CD8-positive, alpha-beta memory T cell (primary cell): ENCODE data around the gene CHRD. TPM values are rescaled to one million over a fixed set of nuclear protein-coding genes. Genes with fewer than 3 reads are reported as not detected.

ENCODE experiments used
- CTCF ChIA-PET: fragments of 350-600 bp; sonication (Branson Sonifier 250); formaldehyde crosslinking; loops from one replicate; lab custom pipeline; 2021; ENCODE audit warnings: antibody characterized with exemption; lab: Charles Lee
- POLR2A ChIA-PET: fragments of 350-600 bp; sonication (Branson Sonifier 250); formaldehyde crosslinking; loops from one replicate; lab custom pipeline; 2021; ENCODE audit warnings: antibody characterized with exemption; lab: Charles Lee
- DNase-seq, 5 donors: peaks; one replicate each; pipeline versions ENCODE4 v3.0.0 to v3.0.0-alpha.2; 2020 to 2022; ENCODE audit warnings: mixed read lengths in 1 of 5
- H3K27ac ChIP-seq: one replicate; pipeline ENCODE4 v1.7.0; 2013; ENCODE audit warnings: low read depth, mild to moderate bottlenecking, low read length, moderate library complexity
- H3K27me3 ChIP-seq: 2 replicates; pipeline ENCODE4 v1.7.0; 2013; ENCODE audit warnings: low read length, mild to moderate bottlenecking; ENCODE audit not compliant: insufficient read depth, poor library complexity, severe bottlenecking
- H3K36me3 ChIP-seq: 2 replicates; pipeline ENCODE4 v1.7.0; 2013; ENCODE audit warnings: mild to moderate bottlenecking, low read length, moderate library complexity; ENCODE audit not compliant: insufficient read depth
- H3K4me1 ChIP-seq: 2 replicates; pipeline ENCODE4 v1.7.0; 2013; ENCODE audit warnings: mild to moderate bottlenecking, low read length, moderate library complexity; ENCODE audit not compliant: insufficient read depth
- H3K4me3 ChIP-seq: 2 replicates; pipeline ENCODE4 v1.7.0; 2013; ENCODE audit warnings: mild to moderate bottlenecking, low read length
- H3K9me3 ChIP-seq: 2 replicates; pipeline ENCODE4 v1.7.0; 2013; ENCODE audit warnings: mild to moderate bottlenecking, low read length
- H3K27ac Mint-ChIP-seq, 8 donors: one replicate each; pipeline ENCODE4 v1.8.0; 2020 to 2021; ENCODE audit warnings: mixed read lengths in 8 of 8, mild to moderate bottlenecking in 6 of 8, inconsistent platforms in 3 of 8, moderate library complexity in 3 of 8
- H3K27me3 Mint-ChIP-seq, 2 donors: one replicate each; pipeline ENCODE4 v1.8.0; 2020 to 2021; ENCODE audit warnings: mixed read lengths in 2 of 2, mild to moderate bottlenecking in 1 of 2, moderate library complexity in 1 of 2
- H3K36me3 Mint-ChIP-seq, 3 donors: one replicate each; pipeline ENCODE4 v1.8.0; 2020 to 2021; ENCODE audit warnings: mixed read lengths in 3 of 3, inconsistent platforms in 1 of 3, mild to moderate bottlenecking in 1 of 3
- H3K4me1 Mint-ChIP-seq, 3 donors: one replicate each; pipeline ENCODE4 v1.8.0; 2020 to 2021; ENCODE audit warnings: mixed read lengths in 3 of 3, inconsistent platforms in 1 of 3, mild to moderate bottlenecking in 1 of 3
- H3K4me3 Mint-ChIP-seq, 7 donors: one replicate each; pipeline ENCODE4 v1.8.0; 2020 to 2021; ENCODE audit warnings: mixed read lengths in 7 of 7, mild to moderate bottlenecking in 6 of 7, moderate library complexity in 4 of 7, inconsistent platforms in 2 of 7
- H3K9me3 Mint-ChIP-seq, 5 donors: one replicate each; pipeline ENCODE4 v1.8.0; 2020 to 2022; ENCODE audit warnings: mixed read lengths in 5 of 5, mild to moderate bottlenecking in 3 of 5, moderate library complexity in 2 of 5, inconsistent platforms in 1 of 5
- polyA plus RNA-seq: library from polyadenylated mRNA; unstranded; fragments of 300-500 nt; fragmentation: Illumina TruSeq; gene quantifications from one replicate; pipeline ENCODE4 v1.2.3, GENCODE V29; 2021
- total RNA-seq, 2 experiments: library from RNA; stranded (reverse); gene quantifications; one replicate each; pipeline ENCODE4 v1.2.3, GENCODE V29; 2021

The CHRD gene
- total and polyA plus RNA-seq, 3 experiments from 2014 or later, result 0.04 TPM; not detected in 2

DNA sequence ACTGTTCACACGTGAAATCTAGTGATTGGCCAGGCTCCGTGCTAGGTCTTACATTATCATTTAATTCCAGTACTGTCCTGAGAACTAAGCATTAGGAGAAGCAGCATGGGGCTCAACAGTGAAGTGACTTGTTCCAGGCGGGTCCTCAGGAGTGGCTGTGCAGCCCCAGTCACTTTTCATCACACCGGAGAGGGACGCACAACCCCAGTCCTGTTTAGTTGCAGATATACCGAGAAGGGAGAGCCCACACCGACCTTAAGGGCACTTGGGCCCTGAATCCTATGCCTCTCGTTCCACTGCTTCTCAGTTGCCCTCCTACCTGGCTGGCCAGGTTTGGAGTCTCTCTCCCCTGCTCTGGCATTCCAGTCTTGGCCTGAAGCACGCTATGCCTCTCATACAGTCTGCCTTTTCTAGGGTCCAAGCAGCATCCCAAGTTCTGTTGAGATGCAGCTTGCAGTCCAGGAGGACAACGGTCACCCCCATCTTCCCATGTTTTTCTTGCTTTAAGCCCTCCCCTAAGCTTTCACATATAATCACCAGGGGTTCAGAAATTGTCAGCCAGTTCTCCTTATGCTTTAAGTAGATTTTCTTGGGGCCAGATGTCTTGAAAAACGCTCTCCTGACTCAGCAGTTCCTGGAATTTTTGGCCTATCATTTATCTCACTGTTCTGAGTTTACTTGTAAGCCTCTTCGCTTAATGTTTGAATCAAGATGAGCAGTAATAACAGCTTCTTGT lies 32.4 kb upstream of the CHRD start:
- no peak overlapping the region for H3K4me3 ChIP-seq
- ChIA-PET CTCF (no interaction called here), POLR2A (interaction anchor here (0.6 kb wide), 1 partner anchor 94 kb away, joined by 7 read pairs; no protein-coding TSS in a partner anchor)
- no peaks in the 10 kb centered on the region for H3K4me1 ChIP-seq
- Mint-ChIP-seq H3K4me3 (no peak overlapping the region), H3K4me1 (no peaks in the 10 kb centered on the region), H3K9me3 (no peaks in the 10 kb centered on the region), H3K27me3 (no peaks in the 10 kb centered on the region), H3K36me3 (peaks cover 0 to 15% (median 5%) of the 10 kb centered on the region in 3 donors), H3K27ac (no peak overlapping the region)
- H3K36me3 ChIP-seq, result no peaks in the 10 kb centered on the region
- no peak for DNase-seq
- peak overlapping the region; percentile 61 for H3K27ac ChIP-seq
- no peaks in the 10 kb centered on the region for H3K27me3 ChIP-seq
- no peaks in the 10 kb centered on the region for H3K9me3 ChIP-seq

DNA sequence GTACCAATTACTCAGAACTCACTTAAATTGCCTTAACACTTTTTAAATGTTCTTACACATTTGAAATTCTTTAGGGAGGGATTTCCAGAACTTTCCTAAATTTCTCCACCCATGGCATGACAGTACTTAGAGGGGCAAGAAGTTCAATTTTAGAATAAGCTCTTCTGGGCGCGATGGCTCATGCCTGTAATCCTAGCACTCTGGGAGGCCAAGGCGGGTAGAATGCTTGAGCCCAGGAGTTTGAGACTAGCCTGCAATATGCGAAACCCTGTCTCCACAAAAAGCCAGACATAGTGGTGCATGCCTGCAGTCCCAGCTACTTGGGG lies 31.8 kb upstream of the CHRD start:
- Histone ChIP-seq H3K36me3 (no peaks in the 10 kb centered on the region), H3K27me3 (no peaks in the 10 kb centered on the region), H3K9me3 (no peaks in the 10 kb centered on the region), H3K4me3 (no peak overlapping the region), H3K27ac (peak overlapping the region; percentile 53), H3K4me1 (no peaks in the 10 kb centered on the region)
- Mint-ChIP-seq H3K4me1 (no peaks in the 10 kb centered on the region), H3K9me3 (no peaks in the 10 kb centered on the region), H3K27ac (no peak overlapping the region), H3K4me3 (no peak overlapping the region), H3K36me3 (peaks cover 0 to 11% (median 3%) of the 10 kb centered on the region in 3 donors), H3K27me3 (no peaks in the 10 kb centered on the region)
- no peak for DNase-seq
- CTCF ChIA-PET, result no interaction called here
- POLR2A ChIA-PET, result interaction anchor here (0.6 kb wide), 1 partner anchor 95 kb away, joined by 7 read pairs; no protein-coding TSS in a partner anchor

DNA sequence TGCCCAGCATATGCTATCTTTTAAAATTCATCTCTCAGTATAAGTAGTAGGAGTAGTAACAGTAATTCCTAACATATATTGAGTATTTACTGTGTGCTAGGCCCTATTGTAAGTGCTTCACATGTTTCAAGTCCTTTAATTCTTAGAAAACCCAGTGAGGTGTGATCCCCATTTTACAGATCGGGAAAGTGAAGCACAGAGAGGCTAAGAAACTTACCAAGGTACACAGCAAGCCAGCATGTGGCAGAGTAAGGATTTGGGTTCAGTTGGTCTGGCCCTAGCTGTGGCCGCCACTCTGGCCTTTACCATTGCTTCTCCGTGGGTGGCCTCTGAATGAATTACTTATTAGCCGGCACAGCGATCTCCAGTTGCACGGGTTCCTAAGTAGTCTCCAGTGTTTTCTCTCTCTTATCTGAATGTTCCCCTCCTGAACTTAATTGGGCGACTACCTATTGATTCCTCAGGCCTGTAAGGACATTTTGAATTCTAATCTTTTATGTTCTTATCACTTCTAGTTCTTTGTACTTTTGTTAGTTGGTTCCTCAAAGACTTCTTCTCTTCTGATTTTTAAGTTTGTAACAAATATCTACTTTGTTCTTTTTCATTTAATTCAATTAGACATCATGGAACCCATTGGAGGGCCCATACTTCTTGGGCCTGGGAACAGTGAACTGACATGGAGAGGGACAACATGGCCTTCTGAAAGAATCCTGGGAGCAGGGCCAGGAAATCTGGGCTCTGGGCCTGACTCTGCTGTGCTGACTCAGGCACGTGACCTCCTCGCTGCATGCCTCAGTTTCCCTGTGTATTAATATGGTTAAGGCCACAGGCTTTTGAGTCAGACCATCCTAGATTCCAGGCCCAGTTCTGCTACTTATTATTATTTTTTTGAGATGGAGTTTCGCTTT lies 30.0 kb upstream of the CHRD start:
- Histone ChIP-seq H3K27me3 (no peaks in the 10 kb centered on the region), H3K4me1 (peaks cover 4% of the 10 kb centered on the region), H3K4me3 (no peak overlapping the region), H3K9me3 (no peaks in the 10 kb centered on the region), H3K36me3 (no peaks in the 10 kb centered on the region), H3K27ac (peak overlapping the region; percentile 16)
- Mint-ChIP-seq H3K36me3 (peaks cover 0 to 4% (median 0%) of the 10 kb centered on the region in 3 donors), H3K9me3 (no peaks in the 10 kb centered on the region), H3K27me3 (no peaks in the 10 kb centered on the region), H3K4me3 (no peak overlapping the region), H3K4me1 (peaks cover 0 to 6% (median 0%) of the 10 kb centered on the region in 3 donors), H3K27ac (peak overlapping the region in 1 of 8 donors; percentile 16)
- no peak for DNase-seq
- CTCF ChIA-PET, result interaction anchor here (1.0 to 1.1 kb wide), 3 partner anchors 11 to 164 kb away, joined by 3 to 4 read pairs (median 3); no protein-coding TSS in a partner anchor
- POLR2A ChIA-PET, result no interaction called here

DNA sequence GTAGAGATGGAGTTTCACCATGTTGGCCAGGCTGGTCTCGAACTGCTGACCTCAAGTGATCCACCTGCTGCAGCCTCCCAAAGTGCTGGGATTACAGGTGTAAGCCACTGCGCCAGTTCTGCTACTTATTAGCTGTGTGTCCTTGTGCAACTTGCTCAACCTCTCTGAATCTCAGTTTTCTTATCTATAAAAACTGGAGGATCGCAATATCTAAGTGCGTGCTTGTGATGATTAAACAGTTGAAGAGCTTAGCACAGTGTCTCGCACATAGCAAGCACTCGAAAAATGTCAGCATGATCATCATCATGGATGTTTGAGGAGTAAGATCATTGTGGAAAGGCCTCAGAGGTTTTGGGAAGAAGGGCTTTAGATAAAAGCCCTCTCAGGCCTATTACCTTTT lies 29.2 kb upstream of the CHRD start:
- no peaks in the 10 kb centered on the region for H3K36me3 ChIP-seq
- H3K9me3 ChIP-seq, result no peaks in the 10 kb centered on the region
- Mint-ChIP-seq H3K27ac (no peak overlapping the region), H3K4me3 (no peak overlapping the region), H3K9me3 (no peaks in the 10 kb centered on the region), H3K36me3 (no peaks in the 10 kb centered on the region), H3K4me1 (peaks cover 0 to 6% (median 0%) of the 10 kb centered on the region in 3 donors), H3K27me3 (no peaks in the 10 kb centered on the region)
- no peaks in the 10 kb centered on the region for H3K27me3 ChIP-seq
- DNase-seq, result no peak
- ChIA-PET CTCF (interaction anchor here (1.0 to 1.1 kb wide), 3 partner anchors 12 to 163 kb away, joined by 3 to 4 read pairs (median 3); no protein-coding TSS in a partner anchor), POLR2A (no interaction called here)
- no peak overlapping the region for H3K4me3 ChIP-seq
- peaks cover 4% of the 10 kb centered on the region for H3K4me1 ChIP-seq
- H3K27ac ChIP-seq, result no peak overlapping the region

DNA sequence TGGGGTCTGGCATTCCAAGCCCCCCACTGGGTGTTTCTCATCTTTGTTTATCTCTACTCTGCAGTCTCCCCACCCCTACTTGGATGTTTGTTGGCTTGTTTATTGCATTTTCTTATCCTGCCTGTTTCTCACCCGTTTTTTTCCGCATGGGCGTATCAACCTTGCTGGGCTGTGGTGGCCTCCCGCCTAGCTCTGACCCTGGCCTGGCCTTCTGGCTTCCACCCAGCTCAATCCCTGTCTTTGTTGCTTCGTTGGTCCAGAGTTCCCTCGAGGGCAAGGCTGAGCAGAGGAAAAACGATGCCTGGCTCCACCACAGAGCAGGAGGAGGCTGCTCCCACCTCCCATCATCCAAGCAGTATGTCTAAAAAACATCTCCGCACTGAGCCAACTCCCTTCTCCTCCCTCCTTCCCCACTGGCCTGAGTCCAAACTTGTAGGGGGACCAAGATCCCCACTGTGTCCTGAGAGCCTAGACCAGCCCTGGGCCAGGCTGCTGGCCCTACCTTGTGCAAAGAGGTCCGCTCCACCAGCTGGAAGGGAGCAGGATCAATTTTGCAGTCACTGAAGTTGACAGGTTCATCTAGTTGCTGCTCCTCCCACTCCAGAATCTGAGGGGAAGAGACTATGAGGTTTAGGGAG lies 28.2 kb upstream of the CHRD start:
- no peak overlapping the region for H3K4me3 Mint-ChIP-seq
- H3K27ac Mint-ChIP-seq, result no peak overlapping the region
- Histone ChIP-seq H3K4me3 (no peak overlapping the region), H3K4me1 (peaks cover 4% of the 10 kb centered on the region), H3K36me3 (no peaks in the 10 kb centered on the region), H3K9me3 (no peaks in the 10 kb centered on the region), H3K27me3 (no peaks in the 10 kb centered on the region), H3K27ac (no peak overlapping the region)
- no peak for DNase-seq
- H3K9me3 Mint-ChIP-seq, result no peaks in the 10 kb centered on the region
- no peaks in the 10 kb centered on the region for H3K36me3 Mint-ChIP-seq
- peaks cover 0 to 6% (median 0%) of the 10 kb centered on the region in 3 donors for H3K4me1 Mint-ChIP-seq
- POLR2A ChIA-PET, result interaction anchor here (1.0 kb wide), 1 partner anchor 162 kb away, joined by 4 read pairs; no protein-coding TSS in a partner anchor
- CTCF ChIA-PET, result interaction anchor here (1.1 to 1.6 kb wide), 3 partner anchors 20 to 162 kb away, joined by 4 to 8 read pairs (median 5); no protein-coding TSS in a partner anchor
- H3K27me3 Mint-ChIP-seq, result no peaks in the 10 kb centered on the region

DNA sequence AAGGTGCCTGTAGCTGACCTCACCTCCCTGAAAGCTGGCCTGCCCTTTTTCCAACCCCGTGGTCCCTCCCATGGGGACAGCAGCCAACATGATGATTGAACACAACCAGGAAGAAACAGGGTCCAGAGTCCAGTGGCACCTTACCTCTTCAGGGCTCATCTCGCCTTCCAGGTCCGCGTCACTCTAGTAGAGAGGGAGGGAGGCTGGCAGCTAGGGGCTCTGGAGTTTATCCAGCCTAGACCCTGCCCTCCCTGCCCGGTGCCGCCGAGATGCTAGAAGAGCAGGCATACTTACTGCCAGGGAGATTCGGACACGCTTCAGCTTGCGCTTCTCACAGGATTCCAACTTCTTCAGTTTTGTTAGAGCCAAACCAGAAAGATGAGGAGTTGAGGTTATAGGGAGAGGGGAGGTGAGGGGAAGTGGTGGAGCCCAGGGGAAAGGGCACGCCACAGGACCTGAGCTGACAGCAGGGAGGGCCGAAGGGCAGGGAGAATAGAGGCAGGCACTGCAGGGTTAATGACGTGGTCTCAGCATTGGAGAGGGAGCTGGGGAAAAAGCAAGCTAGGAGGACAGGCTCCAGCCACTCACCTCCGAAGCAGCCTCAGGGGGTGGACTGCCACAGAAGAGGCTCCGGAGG lies 27.6 kb upstream of the CHRD start:
- no peak overlapping the region for H3K27ac Mint-ChIP-seq
- no peaks in the 10 kb centered on the region for H3K9me3 Mint-ChIP-seq
- H3K4me1 Mint-ChIP-seq, result peaks cover 0 to 6% (median 0%) of the 10 kb centered on the region in 3 donors

DNA sequence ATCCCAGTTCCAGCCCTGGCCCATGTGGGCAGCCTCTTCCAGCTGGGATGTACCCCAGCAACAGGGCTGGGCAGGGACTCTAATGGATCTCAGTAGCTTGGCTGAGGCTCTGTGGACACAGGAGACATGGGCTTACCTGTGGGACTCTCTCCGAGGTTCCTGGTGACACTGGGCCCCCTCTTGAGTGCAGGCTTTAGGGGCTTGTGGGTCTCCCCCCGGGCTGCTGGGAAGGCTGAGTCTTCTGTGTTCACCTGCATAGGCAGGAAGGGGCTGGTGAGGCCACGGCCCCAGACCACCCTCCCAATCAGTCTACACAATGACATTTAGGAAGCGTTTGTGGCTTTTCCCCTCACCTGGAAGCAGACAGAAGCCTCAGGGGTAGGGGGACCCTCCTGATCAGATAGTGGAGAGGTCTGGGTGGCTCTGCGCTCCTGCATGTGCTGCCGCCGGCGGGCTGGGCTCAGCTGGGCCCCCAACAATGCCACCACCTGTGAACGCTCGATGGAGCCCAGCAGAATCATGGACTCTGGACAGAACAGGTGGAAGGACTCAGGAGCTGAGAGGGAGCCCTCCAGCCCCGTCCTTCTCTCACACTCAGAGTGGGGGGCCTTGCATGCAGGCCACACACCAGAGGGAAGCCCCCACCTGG lies 26.8 kb upstream of the CHRD start:
- H3K4me1 Mint-ChIP-seq, result peaks cover 0 to 6% (median 0%) of the 10 kb centered on the region in 3 donors
- peaks cover 4% of the 10 kb centered on the region for H3K4me1 ChIP-seq
- H3K9me3 ChIP-seq, result no peaks in the 10 kb centered on the region
- no peak overlapping the region for H3K4me3 Mint-ChIP-seq
- H3K36me3 Mint-ChIP-seq, result no peaks in the 10 kb centered on the region
- H3K27ac ChIP-seq, result no peak overlapping the region
- CTCF ChIA-PET, result interaction anchor here (0.9 to 2.6 kb wide), 12 partner anchors 9 to 161 kb away, joined by 3 to 31 read pairs (median 4); partner anchors contain the start of genes POLR2H and THPO
- POLR2A ChIA-PET, result interaction anchor here (1.0 kb wide), 1 partner anchor 161 kb away, joined by 4 read pairs; no protein-coding TSS in a partner anchor
- H3K9me3 Mint-ChIP-seq, result no peaks in the 10 kb centered on the region
- no peaks in the 10 kb centered on the region for H3K27me3 ChIP-seq
- H3K4me3 ChIP-seq, result no peak overlapping the region
- no peak overlapping the region for H3K27ac Mint-ChIP-seq
- DNase-seq, result no peak
- H3K27me3 Mint-ChIP-seq, result no peaks in the 10 kb centered on the region
- no peaks in the 10 kb centered on the region for H3K36me3 ChIP-seq

More for the DNA sequence above, 27.6 kb upstream of the CHRD start:
- no peak overlapping the region for H3K27ac ChIP-seq
- no peaks in the 10 kb centered on the region for H3K36me3 Mint-ChIP-seq
- ChIA-PET POLR2A (interaction anchor here (1.0 kb wide), 1 partner anchor 161 kb away, joined by 4 read pairs; no protein-coding TSS in a partner anchor), CTCF (interaction anchor here (1.1 to 1.9 kb wide), 3 partner anchors 10 to 162 kb away, joined by 5 to 8 read pairs (median 7); partner anchors contain the start of gene POLR2H)
- no peak overlapping the region for H3K4me3 ChIP-seq
- H3K27me3 Mint-ChIP-seq, result no peaks in the 10 kb centered on the region
- DNase-seq, result no peak
- H3K36me3 ChIP-seq, result no peaks in the 10 kb centered on the region
- H3K27me3 ChIP-seq, result no peaks in the 10 kb centered on the region
- H3K9me3 ChIP-seq, result no peaks in the 10 kb centered on the region
- H3K4me3 Mint-ChIP-seq, result no peak overlapping the region
- H3K4me1 ChIP-seq, result peaks cover 4% of the 10 kb centered on the region
